A549 (cell line): ENCODE results near the gene RNF40. TPM values are rescaled to one million over a fixed set of nuclear protein-coding genes. Genes with fewer than 3 reads are reported as not detected.

Experiments used
- ATAC-seq, 2 experiments: fragments of 200-7000 bp in 1 of 2; fragments of >200 bp in 1 of 2; cut with Nextera tagmentation in 1 of 2; cut with Tn5 transposase in 1 of 2; 3 replicates each; pipeline versions ENCODE4 v1.8.0 to v1.9.1; 2018 to 2020; ENCODE audit warnings: mild to moderate bottlenecking in 1 of 2, moderate library complexity in 1 of 2
- CTCF ChIA-PET: fragments of 300-600 bp; sonication (Branson Sonifier 250); formaldehyde crosslinking; extraction: SDS; loops from one replicate; lab custom pipeline; 2021; ENCODE audit warnings: antibody characterized with exemption, inconsistent platforms; lab: Yijun Ruan, JAX
- POLR2A ChIA-PET: fragments of 350-600 bp; formaldehyde crosslinking; extraction: SDS; loops from one replicate; lab custom pipeline; 2021; ENCODE audit warnings: antibody characterized with exemption, inconsistent platforms; lab: Yijun Ruan, JAX
- DNase-seq, 2 experiments: peaks; one replicate each; pipeline versions ENCODE4 v3.0.0 to v3.0.0-alpha.2; 2011 to 2016; ENCODE audit warnings: low read depth in 1 of 2, low spot score in 1 of 2
- FAIRE-seq: peaks from 2 replicates; lab custom pipeline; 2011; peaks lifted over from hg19 to GRCh38; lab: Jason Lieb, UNC
- H3K27ac ChIP-seq, 2 experiments: fragments of >200 bp; sonication (Bioruptor Twin); formaldehyde crosslinking; 3 replicates each; pipeline ENCODE4 v1.5.1; 2016 to 2017
- H3K4me1 ChIP-seq: fragments of >200 bp; sonication (Bioruptor Twin); formaldehyde crosslinking; 3 replicates; pipeline ENCODE4 v1.6.1; 2016
- H3K4me2 ChIP-seq: fragments of >200 bp; sonication (Bioruptor Twin); formaldehyde crosslinking; 3 replicates; pipeline ENCODE4 v1.6.1; 2016
- H3K4me3 ChIP-seq: fragments of >200 bp; sonication (Bioruptor Twin); formaldehyde crosslinking; 3 replicates; pipeline ENCODE4 v1.5.1; 2016
- H3K9me3 ChIP-seq: fragments of >200 bp; sonication (Bioruptor Twin); formaldehyde crosslinking; 3 replicates; pipeline ENCODE4 v1.6.1; 2016
- ATOH8 ChIP-seq: fragments of 250-450 bp; sonication (Bioruptor Pico); IDR thresholded peaks from 2 replicates; pipeline ENCODE4 v1.5.0; 2020; ENCODE audit warnings: low read depth, mild to moderate bottlenecking, moderate library complexity
- BCL3 ChIP-seq: fragments of >200 bp; sonication (Bioruptor Twin); formaldehyde crosslinking; IDR thresholded peaks from 3 replicates; pipeline ENCODE4 v1.6.1; 2016
- CHD4 ChIP-seq: fragments of 200-600 bp; sonication (generic); IDR thresholded peaks from 2 replicates; pipeline ENCODE4 v1.6.1; 2016; ENCODE audit warnings: antibody characterized with exemption, mild to moderate bottlenecking, borderline replicate concordance
- FOSB ChIP-seq: fragments of 250-450 bp; sonication (Bioruptor Pico); IDR thresholded peaks from 2 replicates; pipeline ENCODE4 v1.5.0; 2020; ENCODE audit warnings: mild to moderate bottlenecking, moderate library complexity
- HES2 ChIP-seq: fragments of >200 bp; sonication (Bioruptor Twin); formaldehyde crosslinking; IDR thresholded peaks from 2 replicates; pipeline ENCODE4 v1.6.1; 2016
- HMGXB4 ChIP-seq: fragments of 250-450 bp; sonication (Bioruptor Pico); IDR thresholded peaks from 2 replicates; pipeline ENCODE4 v1.5.0; 2021; ENCODE audit warnings: mild to moderate bottlenecking, moderate library complexity, borderline replicate concordance
- JUN ChIP-seq, 2 experiments: fragments of >200 bp; sonication (Bioruptor Twin); formaldehyde crosslinking; IDR thresholded peaks; 2 replicates in 1 of 2; 3 replicates in 1 of 2; pipeline ENCODE4 v1.6.1; 2016 to 2017
- MAFK ChIP-seq: fragments of 450-650 bp; IDR thresholded peaks from 2 replicates; pipeline ENCODE4 v1.6.1; 2014; ENCODE audit not compliant: partially characterized antibody
- MAX ChIP-seq: IDR thresholded peaks from 2 replicates; pipeline ENCODE4 v1.6.1; 2012
- MYC ChIP-seq: IDR thresholded peaks from 2 replicates; pipeline ENCODE4 v1.6.1; 2012; ENCODE audit warnings: mild to moderate bottlenecking, inconsistent platforms, low read length, improper control_type of control experiment, borderline replicate concordance
- NPAS2 ChIP-seq: fragments of 250-450 bp; sonication (Bioruptor Pico); IDR thresholded peaks from 2 replicates; pipeline ENCODE4 v1.8.0; 2022; ENCODE audit warnings: mild to moderate bottlenecking, moderate library complexity, borderline replicate concordance
- POLR2AphosphoS2 ChIP-seq: conservative IDR thresholded peaks from 2 replicates; pipeline ENCODE4 v1.6.1; 2012; ENCODE audit warnings: low read length, improper control_type of control experiment, inconsistent platforms
- RFX5 ChIP-seq: fragments of 450-650 bp; IDR thresholded peaks from 2 replicates; pipeline ENCODE4 v1.7.1; 2014; ENCODE audit warnings: antibody characterized with exemption, mild to moderate bottlenecking, moderate library complexity
- RNF2 ChIP-seq: fragments of 200-600 bp; sonication (generic); IDR thresholded peaks from 2 replicates; pipeline ENCODE4 v1.6.1; 2016; ENCODE audit warnings: low read depth, mild to moderate bottlenecking, antibody characterized with exemption, moderate library complexity, borderline replicate concordance
- SREBF2 ChIP-seq: fragments of 450-650 bp; IDR thresholded peaks from 2 replicates; pipeline ENCODE4 v1.6.1; 2014; ENCODE audit warnings: mild to moderate bottlenecking, moderate library complexity
- TFCP2L1 ChIP-seq: fragments of 250-450 bp; sonication (Bioruptor Pico); IDR thresholded peaks from 2 replicates; pipeline ENCODE4 v1.5.0; 2021; ENCODE audit warnings: mild to moderate bottlenecking
- ZNF302 ChIP-seq: fragments of 250-450 bp; sonication (Bioruptor Pico); IDR thresholded peaks from 2 replicates; pipeline ENCODE4 v1.9.0; 2021; ENCODE audit warnings: inconsistent platforms, mild to moderate bottlenecking, moderate library complexity
- WGBS: methylation state at CpG from one replicate; pipeline ENCODE4 v1.1.6; 2017; ENCODE audit errors: missing lambda C conversion rate; 5-methylcytosine and 5-hydroxymethylcytosine counted together
- polyA plus RNA-seq, 4 experiments: library from polyadenylated mRNA; depleted of rRNA in 3 of 4; stranded (reverse); fragments of >200 nt; fragmentation: RNase III in 1 of 4; extraction: RNeasy Plus Mini Kit Qiagen cat#74134 plus additional on column Dnase treatment in 1 of 4; gene quantifications; 2 replicates in 3 of 4; 3 replicates in 1 of 4; pipeline ENCODE4 v1.2.3, GENCODE V29; 2011 to 2017

Gene RNF40
- polyA plus RNA-seq, 2 of the 4 experiments (the other 2 are of a cell fraction) = 66.1 to 69.9 TPM

GRCh38 chr16:30736995-30737793, 24.9 kb upstream of the RNF40 start:
- Histone ChIP-seq H3K27ac (no peak overlapping the region), H3K4me3 (no peak overlapping the region), H3K4me2 (no peak overlapping the region), H3K4me1 (peaks cover 33% of the 10 kb centered on the region), H3K9me3 (no peaks in the 10 kb centered on the region)
- WGBS = 96% methylated on average over 15 of the region's 17 CpGs
- POLR2A ChIA-PET = interaction anchor here (1.3 kb wide), 1 partner anchor 11 kb away, joined by 6 read pairs; the partner anchor contains the start of gene PHKG2
- CTCF ChIA-PET = interaction anchor here (1.1 to 1.8 kb wide), 6 partner anchors 10 to 46 kb away, joined by 3 to 6 read pairs (median 4); no protein-coding TSS in a partner anchor
- ATAC-seq (no peak), DNase-seq (no peak)
- TF ChIP-seq FOSB (no peak), MYC (no peak), TFCP2L1 (CRISPR knock-in tag) (no peak)
- TF ChIP-seq, all 56 proteins: peak for 0
- no peak for FAIRE-seq

- TF ChIP-seq NPAS2 (CRISPR knock-in tag) (no peak), MAX (no peak), SREBF2 (no peak), JUN (IDR thresholded peaks at IDR 0.05) (no peak), ZNF302 (no peak), ATOH8 (CRISPR knock-in tag) (no peak), RNF2 (no peak), HES2 (no peak), TFCP2L1 (CRISPR knock-in tag) (no peak), MAFK (no peak), CHD4 (no peak), POLR2AphosphoS2 (no peak), RFX5 (no peak), BCL3 (no peak), HMGXB4 (CRISPR knock-in tag) (no peak)
- no peak overlapping the region for H3K27ac ChIP-seq
- POLR2A ChIA-PET = interaction anchor here (1.3 kb wide), 1 partner anchor 10 kb away, joined by 6 read pairs; the partner anchor contains the start of gene PHKG2
- H3K4me2 ChIP-seq = no peak overlapping the region
- FAIRE-seq (no peak), DNase-seq (no peak), ATAC-seq (no peak)
- no peak overlapping the region for H3K4me3 ChIP-seq
- WGBS = 94% methylated on average over 21 of the region's 25 CpGs
- CTCF ChIA-PET = interaction anchor here (1.1 to 1.8 kb wide), 7 partner anchors 8 to 46 kb away, joined by 3 to 6 read pairs (median 4); no protein-coding TSS in a partner anchor
- peaks cover 36% of the 10 kb centered on the region for H3K4me1 ChIP-seq
- no peaks in the 10 kb centered on the region for H3K9me3 ChIP-seq
Measured at GRCh38 chr16:30737794-30738648, 24.1 kb upstream of the RNF40 start.
